Osteocyte (in vitro differentiated cells): Measurements from ENCODE around the gene BOLA3. TPM values are rescaled to one million over a fixed set of nuclear protein-coding genes. Genes with fewer than 3 reads are reported as not detected.
A peak's percentile ranks its signal among the peaks of the same experiment; 100 is the strongest.
"Not testable (repeated sequence)": the region's sequence is repeated elsewhere in the genome, so short reads cannot be mapped to it uniquely, and the experiment has no call there.

Source experiments
- DNase-seq: peaks from one replicate; pipeline ENCODE4 v3.0.0; 2021; ENCODE audit warnings: mixed read lengths; ENCODE audit not compliant: unreplicated experiment; ENCODE audit errors: extremely low spot score
- H3K27ac Mint-ChIP-seq: one replicate; pipeline ENCODE4 v1.8.0; 2021; ENCODE audit warnings: mild to moderate bottlenecking, mixed read lengths; ENCODE audit not compliant: unreplicated experiment
- H3K27me3 Mint-ChIP-seq: one replicate; pipeline ENCODE4 v1.8.0; 2021; ENCODE audit warnings: mixed read lengths; ENCODE audit not compliant: unreplicated experiment
- H3K36me3 Mint-ChIP-seq: one replicate; pipeline ENCODE4 v1.8.0; 2021; ENCODE audit warnings: mixed read lengths; ENCODE audit not compliant: unreplicated experiment
- H3K4me1 Mint-ChIP-seq: one replicate; pipeline ENCODE4 v1.8.0; 2021; ENCODE audit warnings: mixed read lengths; ENCODE audit not compliant: unreplicated experiment
- H3K4me3 Mint-ChIP-seq: one replicate; pipeline ENCODE4 v1.8.0; 2021; ENCODE audit warnings: mild to moderate bottlenecking, moderate library complexity, mixed read lengths; ENCODE audit not compliant: unreplicated experiment
- H3K9me3 Mint-ChIP-seq: one replicate; pipeline ENCODE4 v1.8.0; 2021; ENCODE audit warnings: mixed read lengths; ENCODE audit not compliant: unreplicated experiment
- total RNA-seq: library from RNA; stranded (reverse); gene quantifications from 2 replicates; pipeline ENCODE4 v1.2.1, GENCODE V29; 2021
- TF ChIP-seq, protein P1 (sequence below): fragments of 200-600 bp; sonication (generic); IDR thresholded peaks from 2 replicates; pipeline ENCODE4 v1.5.0; 2021; ENCODE audit warnings: antibody characterized with exemption, mild to moderate bottlenecking, moderate library complexity

BOLA3 gene
- total RNA-seq, 1 donor from 2014 or later = 23.1 TPM

DNA sequence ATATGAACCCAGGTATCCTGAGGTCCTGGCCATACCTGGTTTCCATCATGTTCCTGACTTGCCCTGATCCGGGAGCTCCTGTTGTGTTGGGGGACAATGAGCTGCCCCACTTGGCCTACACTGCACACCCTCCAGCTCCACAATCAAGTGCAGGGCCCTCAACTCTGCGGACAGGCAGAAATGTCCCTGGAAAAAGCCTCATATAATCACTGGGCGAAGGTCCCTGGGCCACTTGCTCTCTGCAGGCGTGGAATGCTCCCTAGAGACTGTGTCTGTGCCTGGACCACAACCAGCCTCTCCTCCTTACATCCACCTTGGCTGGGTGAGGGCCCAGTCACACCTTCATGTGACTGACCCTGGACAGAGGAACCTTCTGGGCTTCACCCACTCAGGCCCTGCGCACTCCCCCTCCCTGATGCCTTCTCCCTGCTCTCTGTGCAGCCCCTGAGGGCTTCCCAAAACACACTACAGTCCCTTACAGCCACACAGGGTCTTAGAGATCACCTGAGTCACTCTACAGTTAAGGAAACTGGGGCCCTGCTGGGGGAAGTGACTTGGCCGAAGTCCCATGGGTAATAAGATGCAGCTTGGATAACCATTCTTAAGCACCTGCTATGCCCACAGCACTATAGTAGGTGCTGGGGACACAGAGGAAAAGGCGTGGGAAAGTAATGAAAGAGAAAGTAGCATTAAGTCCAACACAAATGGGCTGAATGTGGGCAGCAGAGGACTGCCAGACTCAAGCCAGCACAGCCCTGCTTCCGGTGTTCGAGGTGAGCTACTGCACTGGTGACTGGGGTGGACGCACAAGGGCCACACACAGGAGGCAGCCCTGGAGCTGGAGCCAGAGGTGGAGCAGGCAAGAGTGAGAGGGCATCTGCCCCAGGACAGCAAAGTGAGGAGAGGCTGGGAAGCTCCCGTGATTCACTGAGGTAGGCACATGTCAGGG, 9.8 kb downstream of the BOLA3 start:
- Mint-ChIP-seq H3K9me3 (no peaks in the 10 kb centered on the region), H3K36me3 (peaks cover 24% of the 10 kb centered on the region), H3K27ac (no peak overlapping the region), H3K4me1 (no peaks in the 10 kb centered on the region), H3K27me3 (no peaks in the 10 kb centered on the region), H3K4me3 (no peak overlapping the region)
- TF ChIP-seq, protein P1, sequence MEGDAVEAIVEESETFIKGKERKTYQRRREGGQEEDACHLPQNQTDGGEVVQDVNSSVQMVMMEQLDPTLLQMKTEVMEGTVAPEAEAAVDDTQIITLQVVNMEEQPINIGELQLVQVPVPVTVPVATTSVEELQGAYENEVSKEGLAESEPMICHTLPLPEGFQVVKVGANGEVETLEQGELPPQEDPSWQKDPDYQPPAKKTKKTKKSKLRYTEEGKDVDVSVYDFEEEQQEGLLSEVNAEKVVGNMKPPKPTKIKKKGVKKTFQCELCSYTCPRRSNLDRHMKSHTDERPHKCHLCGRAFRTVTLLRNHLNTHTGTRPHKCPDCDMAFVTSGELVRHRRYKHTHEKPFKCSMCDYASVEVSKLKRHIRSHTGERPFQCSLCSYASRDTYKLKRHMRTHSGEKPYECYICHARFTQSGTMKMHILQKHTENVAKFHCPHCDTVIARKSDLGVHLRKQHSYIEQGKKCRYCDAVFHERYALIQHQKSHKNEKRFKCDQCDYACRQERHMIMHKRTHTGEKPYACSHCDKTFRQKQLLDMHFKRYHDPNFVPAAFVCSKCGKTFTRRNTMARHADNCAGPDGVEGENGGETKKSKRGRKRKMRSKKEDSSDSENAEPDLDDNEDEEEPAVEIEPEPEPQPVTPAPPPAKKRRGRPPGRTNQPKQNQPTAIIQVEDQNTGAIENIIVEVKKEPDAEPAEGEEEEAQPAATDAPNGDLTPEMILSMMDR = no peak
- peak; percentile 72 for DNase-seq

DNA sequence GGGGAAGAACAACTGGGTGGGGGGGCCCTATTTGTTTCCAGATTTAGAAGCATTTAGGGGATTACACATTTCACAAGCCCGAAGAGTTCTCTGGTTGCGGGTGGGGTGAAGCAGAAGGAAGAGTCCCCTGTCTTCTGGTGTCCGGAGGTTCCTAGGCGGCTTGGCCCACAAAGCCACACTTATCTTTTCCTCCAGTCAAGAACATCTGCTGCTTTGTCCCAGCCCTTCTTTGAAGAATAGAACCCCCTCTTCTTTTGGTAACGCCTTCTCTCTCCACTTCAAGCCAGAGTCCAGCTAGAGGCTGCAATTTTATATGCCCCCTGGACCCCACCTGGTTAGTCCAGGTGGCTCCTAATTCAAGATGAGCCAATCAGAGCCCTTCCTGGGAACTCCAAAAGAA, 15.8 kb downstream of the BOLA3 start:
- peaks cover 5% of the 10 kb centered on the region for H3K27me3 Mint-ChIP-seq
- TF ChIP-seq, protein P1 = no peak
- DNase-seq = peak; percentile 48
- no peak overlapping the region for H3K4me3 Mint-ChIP-seq
- no peak overlapping the region for H3K27ac Mint-ChIP-seq
- no peaks in the 10 kb centered on the region for H3K4me1 Mint-ChIP-seq
- no peaks in the 10 kb centered on the region for H3K9me3 Mint-ChIP-seq
- H3K36me3 Mint-ChIP-seq = peaks cover 16% of the 10 kb centered on the region

DNA sequence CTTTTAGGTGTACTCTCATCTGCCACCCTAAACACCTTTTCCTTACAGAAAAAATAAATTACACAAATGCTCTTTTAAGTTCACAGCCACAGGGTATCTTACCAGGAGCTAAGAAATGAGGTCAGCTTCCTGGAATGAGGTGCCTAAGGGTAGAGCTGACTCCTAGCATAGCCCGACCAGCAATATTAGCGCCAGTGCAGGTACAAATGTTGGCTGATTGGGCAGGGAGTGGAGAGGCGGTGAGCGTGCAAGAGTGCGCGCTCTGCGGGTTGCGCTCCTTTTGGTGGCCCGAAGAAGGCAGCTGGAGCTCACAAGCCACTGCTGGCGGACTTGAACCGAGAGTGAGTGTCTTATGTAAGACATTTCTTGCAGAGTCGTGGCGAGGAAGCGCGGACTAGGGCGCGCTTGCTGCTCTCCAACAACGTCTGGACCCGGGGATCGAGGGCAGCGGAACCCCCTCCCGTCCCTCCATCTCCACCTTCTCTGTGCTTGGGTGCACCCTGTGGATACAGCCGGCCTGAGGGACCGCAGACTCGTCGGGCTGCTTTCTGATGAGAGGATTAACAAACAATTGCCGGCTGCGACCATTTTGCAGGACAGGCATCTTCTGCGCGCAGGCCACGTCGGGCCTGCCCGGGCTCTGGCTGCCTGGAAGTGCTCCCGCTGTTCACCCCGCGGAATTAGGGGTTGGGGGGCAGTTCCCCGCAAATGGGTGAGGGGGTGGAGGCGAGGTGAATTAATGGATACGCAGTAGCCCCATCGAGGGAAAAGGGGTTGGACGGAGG, 17.3 kb downstream of the BOLA3 start:
- no peaks in the 10 kb centered on the region for H3K9me3 Mint-ChIP-seq
- no peaks in the 10 kb centered on the region for H3K4me1 Mint-ChIP-seq
- H3K36me3 Mint-ChIP-seq = peaks cover 16% of the 10 kb centered on the region
- TF ChIP-seq, protein P1 = no peak
- DNase-seq = peak; percentile 79
- peaks cover 5% of the 10 kb centered on the region for H3K27me3 Mint-ChIP-seq
- no peak overlapping the region for H3K27ac Mint-ChIP-seq
- H3K4me3 Mint-ChIP-seq = no peak overlapping the region

DNA sequence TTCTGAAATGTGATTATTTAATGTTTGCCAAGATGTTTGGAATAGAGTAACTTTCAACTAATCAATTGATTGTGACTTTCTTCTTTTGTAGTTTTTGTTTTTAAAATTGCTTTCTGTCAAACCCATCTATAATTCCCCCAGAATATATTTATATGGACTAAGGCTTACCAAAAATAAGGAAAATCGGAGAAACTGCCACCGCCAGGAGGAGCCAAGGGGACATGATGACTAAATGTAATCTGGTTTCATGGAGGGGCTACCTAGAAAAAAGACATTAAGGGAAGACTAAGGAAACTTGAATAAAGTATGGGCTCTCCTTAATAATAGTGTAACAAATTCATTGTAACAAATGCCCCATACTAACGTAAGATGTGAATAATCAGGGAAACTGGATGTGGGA, 19.5 kb downstream of the BOLA3 start:
- no peak overlapping the region for H3K27ac Mint-ChIP-seq
- TF ChIP-seq, protein P1 = peak; percentile 41
- no peaks in the 10 kb centered on the region for H3K9me3 Mint-ChIP-seq
- no peak for DNase-seq
- H3K27me3 Mint-ChIP-seq = peaks cover 5% of the 10 kb centered on the region
- H3K4me3 Mint-ChIP-seq = no peak overlapping the region
- H3K4me1 Mint-ChIP-seq = no peaks in the 10 kb centered on the region
- peaks cover 2% of the 10 kb centered on the region for H3K36me3 Mint-ChIP-seq

DNA sequence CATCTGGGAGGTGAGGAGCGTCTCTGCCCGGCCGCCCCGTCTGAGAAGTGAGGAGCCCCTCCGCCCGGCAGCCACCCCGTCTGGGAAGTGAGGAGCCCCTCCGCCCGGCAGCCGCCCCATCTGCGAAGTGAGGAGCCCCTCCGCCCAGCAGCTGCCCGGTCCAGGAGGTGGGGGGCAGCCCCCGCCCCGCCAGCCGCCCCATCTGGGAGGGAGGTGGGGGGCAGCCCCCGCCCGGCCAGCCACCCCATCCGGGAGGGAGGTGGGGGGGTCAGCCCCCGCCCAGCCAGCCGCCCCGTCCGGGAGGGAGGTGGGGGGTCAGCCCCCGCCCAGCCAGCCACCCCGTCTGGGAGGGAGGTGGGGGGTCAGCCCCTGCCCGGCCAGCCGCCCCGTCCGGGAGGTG, 23.8 kb downstream of the BOLA3 start:
- not testable (repeated sequence) for H3K27me3 Mint-ChIP-seq, DNase-seq, H3K9me3 Mint-ChIP-seq, H3K27ac Mint-ChIP-seq, H3K4me1 Mint-ChIP-seq, H3K4me3 Mint-ChIP-seq, H3K36me3 Mint-ChIP-seq

DNA sequence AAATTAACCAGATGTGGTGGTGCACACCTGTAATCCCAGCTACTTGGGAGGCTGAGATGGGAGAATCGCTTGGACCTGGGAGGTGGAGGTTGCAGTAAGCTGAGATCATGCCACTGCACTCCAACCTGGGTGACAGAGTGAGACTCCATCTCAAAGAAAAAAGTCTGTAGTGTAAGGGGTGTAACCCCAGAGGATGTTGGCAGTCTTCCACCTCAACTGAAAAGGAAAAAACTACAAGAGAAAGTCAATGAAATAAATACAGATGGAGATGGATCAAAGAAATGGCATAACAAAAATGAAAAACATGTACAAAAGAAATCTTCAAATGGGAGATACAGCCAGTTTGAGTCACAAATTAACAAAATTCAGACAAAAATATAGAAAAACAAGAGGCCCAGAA, 25.9 kb downstream of the BOLA3 start:
- DNase-seq, H3K9me3 Mint-ChIP-seq, H3K36me3 Mint-ChIP-seq, H3K4me3 Mint-ChIP-seq, H3K27me3 Mint-ChIP-seq, H3K4me1 Mint-ChIP-seq, H3K27ac Mint-ChIP-seq: not testable (repeated sequence)
